Activated naive CD4-positive, alpha-beta T cell treated with anti-CD3 and anti-CD28 coated beads, Interleukin-2, amount 50 U/mL, for 16 hours (primary cell): ENCODE results near the gene LRRC26.

Experiments
- DNase-seq: peaks from one replicate; pipeline ENCODE4 v3.0.0-alpha.2; 2020

Gene LRRC26

DNA sequence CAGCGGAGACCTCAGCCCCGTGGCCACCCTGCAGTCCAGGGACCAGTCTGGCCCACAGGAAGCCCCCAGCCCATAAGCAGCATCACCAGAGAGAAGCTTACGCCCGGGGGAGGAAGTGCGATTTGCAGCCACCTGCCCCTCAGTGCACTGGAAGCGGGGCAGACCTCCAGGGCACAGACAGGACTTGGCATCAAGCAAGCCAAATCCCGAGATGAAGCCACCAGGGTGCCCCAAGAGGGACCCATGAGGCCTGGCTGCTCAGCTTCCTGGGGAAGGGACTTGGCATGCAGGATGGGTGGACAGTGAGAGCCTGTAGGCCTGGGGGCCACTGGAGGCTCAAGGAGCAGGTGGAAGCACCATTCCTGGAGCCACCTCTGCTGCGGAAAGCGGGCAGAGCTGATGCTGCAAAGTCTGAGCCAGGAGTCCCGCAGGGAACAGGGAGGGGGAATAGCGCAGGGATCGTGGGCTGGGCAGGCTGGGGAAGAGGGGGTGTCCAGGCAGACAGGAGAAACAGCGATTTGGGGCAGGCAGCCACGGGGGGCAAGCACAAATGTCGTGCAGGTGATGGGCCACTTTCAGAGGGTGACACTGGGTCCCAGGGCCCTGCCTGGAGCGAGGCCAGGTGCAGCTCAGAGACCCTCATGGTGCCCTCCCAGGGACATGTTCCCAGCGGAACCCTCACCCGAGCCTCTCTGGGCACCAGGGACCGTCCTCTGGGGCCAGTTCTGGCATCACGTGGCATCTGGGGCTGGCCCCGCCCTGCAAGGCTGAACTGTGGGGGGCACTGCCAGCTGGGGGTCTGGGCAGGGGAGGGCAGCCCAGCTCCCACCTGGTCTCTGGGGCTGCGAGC is 3.2 kb downstream of the LRRC26 start:
- no peak for DNase-seq

GRCh38 chr9:137165250-137165836 is 4.5 kb downstream of the LRRC26 start:
- DNase-seq = no peak

DNA sequence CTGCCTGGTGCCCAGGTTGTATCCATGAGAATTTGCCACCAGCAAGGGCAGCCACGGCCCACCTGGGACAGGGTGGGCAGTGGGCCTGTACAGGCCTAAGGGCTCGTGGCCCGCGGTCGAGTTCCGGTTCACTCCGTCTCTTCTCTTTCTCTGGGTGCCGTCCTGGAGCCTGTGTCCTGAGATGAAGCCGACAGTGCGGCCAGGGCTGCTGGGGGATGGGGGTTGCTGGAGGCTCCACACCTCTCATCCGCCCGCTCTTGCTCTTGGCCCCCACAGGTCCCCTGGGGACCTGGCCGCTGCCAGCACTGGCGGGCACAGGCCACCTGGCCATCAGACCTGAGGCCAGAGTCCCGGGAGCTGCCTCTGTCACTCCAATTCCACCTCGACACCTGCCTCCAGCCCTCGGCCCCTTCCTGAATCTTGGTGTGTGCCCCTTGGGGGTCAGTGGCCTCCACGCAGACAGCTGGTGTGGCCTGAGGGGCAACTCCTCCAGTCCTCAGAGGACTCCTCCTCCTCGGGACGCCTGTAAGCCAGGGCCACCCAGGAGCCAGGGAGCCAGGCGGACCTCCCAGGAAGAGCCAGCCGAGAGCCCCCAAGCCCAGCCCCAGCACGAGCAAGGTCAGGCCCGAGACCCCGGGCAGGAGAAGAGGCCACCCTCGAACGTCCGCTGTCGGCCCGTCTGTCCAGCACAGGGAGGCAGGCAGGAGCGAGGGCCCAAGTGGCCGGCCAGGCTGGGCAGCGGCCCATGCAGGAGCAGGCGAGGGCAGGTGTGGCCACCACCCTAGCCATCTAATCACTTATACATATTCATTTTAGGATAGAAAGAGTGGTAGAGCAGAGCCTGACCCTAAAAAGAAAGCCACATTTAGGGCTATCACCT is 5.2 kb downstream of the LRRC26 start:
- no peak for DNase-seq

GRCh38 chr9:137163805-137164204 is 6.0 kb downstream of the LRRC26 start:
- no peak for DNase-seq

DNA sequence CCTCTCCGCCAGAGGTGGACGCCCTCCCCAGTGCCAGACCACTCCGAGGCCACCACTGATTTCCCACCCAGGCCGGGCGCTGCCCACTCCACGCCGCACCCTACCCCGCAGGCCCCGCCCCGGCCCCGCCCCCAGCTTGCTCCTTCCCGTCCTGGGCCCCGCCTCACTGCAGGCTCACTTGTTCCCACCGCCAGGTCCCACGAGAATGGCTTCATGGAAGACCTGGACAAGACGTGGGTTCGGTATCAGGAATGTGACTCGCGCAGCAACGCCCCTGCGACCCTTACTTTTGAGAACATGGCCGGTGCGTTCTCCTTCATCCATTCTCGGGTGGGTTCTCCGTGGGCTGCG is 6.5 kb downstream of the LRRC26 start:
- DNase-seq = no peak

DNA sequence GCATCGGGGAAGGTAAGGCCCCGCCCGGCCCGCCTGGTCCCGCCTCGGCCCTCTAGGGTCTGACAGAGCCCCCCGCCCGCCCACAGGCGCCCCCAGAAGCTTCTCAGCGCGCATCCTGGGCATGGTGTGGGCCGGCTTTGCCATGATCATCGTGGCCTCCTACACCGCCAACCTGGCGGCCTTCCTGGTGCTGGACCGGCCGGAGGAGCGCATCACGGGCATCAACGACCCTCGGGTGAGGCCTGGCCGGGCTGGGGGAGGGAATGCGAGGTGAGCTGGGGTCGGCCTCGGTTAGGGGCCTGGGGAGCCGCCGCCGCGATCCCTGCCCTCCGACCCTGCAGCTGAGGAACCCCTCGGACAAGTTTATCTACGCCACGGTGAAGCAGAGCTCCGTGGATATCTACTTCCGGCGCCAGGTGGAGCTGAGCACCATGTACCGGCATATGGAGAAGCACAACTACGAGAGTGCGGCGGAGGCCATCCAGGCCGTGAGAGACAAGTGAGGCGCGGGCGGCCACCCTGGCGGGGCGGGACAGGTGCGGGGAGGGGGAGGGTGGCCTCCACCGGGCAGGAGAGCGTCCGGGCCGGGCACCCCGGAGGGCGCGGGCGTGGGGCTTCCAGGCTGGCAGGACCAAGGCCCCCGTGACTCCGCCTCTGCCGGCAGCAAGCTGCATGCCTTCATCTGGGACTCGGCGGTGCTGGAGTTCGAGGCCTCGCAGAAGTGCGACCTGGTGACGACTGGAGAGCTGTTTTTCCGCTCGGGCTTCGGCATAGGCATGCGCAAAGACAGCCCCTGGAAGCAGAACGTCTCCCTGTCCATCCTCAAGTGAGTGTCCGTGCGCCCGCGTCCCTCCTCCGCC is 7.1 kb downstream of the LRRC26 start:
- DNase-seq = no peak

GRCh38 chr9:137161558-137162486 is 8.0 kb downstream of the LRRC26 start:
- no peak for DNase-seq

- no peak for DNase-seq
Observed at GRCh38 chr9:137160716-137161557, 8.9 kb downstream of the LRRC26 start.

- no peak for DNase-seq
Observed at GRCh38 chr9:137160054-137160425, 9.8 kb downstream of the LRRC26 start.

DNA sequence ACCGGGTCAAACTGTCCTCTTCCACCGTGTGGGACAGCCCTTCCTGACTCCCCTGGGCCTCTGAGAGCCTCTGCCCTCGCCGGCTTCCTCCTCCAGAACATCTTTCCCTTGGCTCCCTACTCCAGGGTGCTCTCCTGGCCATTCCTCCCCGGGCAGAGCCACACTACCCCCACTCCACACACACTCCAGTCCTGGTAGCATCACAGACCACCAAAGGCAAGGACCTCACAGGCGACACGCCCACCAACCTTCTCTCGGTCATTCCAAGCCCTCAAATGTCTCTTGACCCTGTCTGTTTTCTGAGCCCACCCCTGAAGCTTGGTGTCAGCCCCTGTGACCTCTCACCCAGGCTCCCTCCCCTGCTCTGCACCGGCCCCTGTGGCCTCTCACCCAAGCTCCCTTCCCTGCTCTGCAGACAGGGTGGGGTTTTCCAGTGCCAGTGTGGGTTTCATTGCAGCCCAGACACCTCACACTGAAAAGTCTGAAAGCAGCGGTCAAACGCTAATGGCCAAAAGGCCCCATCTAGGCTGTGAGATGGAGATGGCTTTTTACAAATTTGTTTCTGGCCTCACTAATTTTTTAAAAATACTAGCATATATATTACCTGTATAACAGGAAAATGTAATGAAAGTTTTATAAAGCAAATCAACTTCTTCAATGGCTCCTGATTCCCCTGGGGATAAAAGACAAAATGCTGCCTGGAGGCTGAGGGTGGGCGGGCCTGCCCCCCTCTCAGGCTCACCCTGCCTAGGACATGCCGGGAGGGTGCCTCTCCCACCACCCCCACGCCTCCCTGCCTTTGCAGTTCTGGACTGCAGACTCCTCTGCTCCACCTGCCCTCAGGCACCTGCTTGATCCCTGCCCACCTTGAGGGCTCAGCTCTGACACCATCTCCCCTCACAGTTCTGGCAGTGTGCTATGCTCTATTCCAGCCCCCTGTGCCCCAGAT is 10.5 kb downstream of the LRRC26 start:
- no peak for DNase-seq

GRCh38 chr9:137158625-137159024 is 11.2 kb downstream of the LRRC26 start:
- DNase-seq = no peak

DNA sequence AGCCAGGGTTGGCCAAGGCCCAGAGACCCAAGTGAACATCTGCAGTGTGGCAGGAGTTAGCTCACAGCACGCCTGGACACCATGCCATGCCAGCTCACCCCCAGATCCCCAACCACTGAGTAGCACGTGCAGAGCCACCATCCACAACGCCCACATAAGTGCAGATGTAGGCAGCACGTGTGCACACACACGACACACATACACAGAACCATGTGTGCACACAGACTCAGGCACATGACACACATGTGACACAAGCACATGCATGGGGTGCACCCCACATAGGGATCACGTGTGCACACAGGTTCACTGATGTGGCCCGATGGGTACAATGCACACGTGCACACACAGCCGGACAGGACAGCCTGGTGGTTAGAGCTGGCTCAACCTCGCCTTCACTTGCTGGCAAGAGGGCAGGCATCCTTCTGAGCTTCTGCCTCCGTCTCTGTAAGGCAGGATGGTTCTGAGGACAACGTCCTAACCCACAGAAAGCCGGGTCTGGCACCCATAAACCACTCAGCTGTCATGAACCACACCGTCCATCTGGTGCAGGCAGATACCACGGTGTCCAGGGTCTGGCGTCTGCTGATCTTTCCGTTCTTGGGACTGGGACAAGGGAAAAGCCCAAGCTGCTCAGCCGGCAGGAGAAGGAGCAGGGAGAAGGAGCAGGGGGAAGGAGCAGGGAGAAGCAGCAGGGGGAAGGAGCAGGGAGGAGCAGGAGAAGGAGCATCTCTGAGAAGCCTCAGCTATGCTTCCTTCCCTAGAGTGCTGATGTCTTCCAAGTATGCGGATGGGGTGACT is 12.0 kb downstream of the LRRC26 start:
- DNase-seq = no peak

- DNase-seq = peak; percentile 63
Observed at GRCh38 chr9:137156567-137157375, 13.1 kb downstream of the LRRC26 start.

- DNase-seq = no peak
Observed at GRCh38 chr9:137152844-137153405, 16.9 kb downstream of the LRRC26 start.

GRCh38 chr9:137150617-137151457 is 19.0 kb downstream of the LRRC26 start:
- peak; percentile 37 for DNase-seq

- no peak for DNase-seq
Observed at GRCh38 chr9:137149942-137150616, 19.8 kb downstream of the LRRC26 start.
